Kidney tubule cell (primary cell): ENCODE data around the gene POTEH.
"Not testable (repeated sequence)": the region's sequence is repeated elsewhere in the genome, so short reads cannot be mapped to it uniquely, and the experiment has no call there.

Source experiments
- DNase-seq: peaks from one replicate; pipeline ENCODE4 v3.0.0-alpha.2; 2018; ENCODE audit warnings: low spot score

Gene POTEH

GRCh38 chr22:15689749-15690125 lies at the start of gene POTEH:
TSS of gene POTEH (plus strand) at chr22:15690026. CDS start at chr22:15690078, 52 bp downstream.
- not testable (repeated sequence) for DNase-seq

- DNase-seq, result not testable (repeated sequence)
Observed at GRCh38 chr22:15642288-15642861, 47.5 kb upstream of the POTEH start.

GRCh38 chr22:15651954-15652353 lies 37.9 kb upstream of the POTEH start:
- not testable (repeated sequence) for DNase-seq

- DNase-seq, result not testable (repeated sequence)
Observed at GRCh38 chr22:15652738-15653137, 37.1 kb upstream of the POTEH start.

- not testable (repeated sequence) for DNase-seq
Observed at GRCh38 chr22:15653241-15653640, 36.6 kb upstream of the POTEH start.

GRCh38 chr22:15661102-15661501 lies 28.7 kb upstream of the POTEH start:
- DNase-seq, result not testable (repeated sequence)

GRCh38 chr22:15664682-15665081 lies 25.1 kb upstream of the POTEH start:
- DNase-seq, result not testable (repeated sequence)

GRCh38 chr22:15665478-15665877 lies 24.3 kb upstream of the POTEH start:
- not testable (repeated sequence) for DNase-seq

- not testable (repeated sequence) for DNase-seq
Observed at GRCh38 chr22:15669430-15669829, 20.4 kb upstream of the POTEH start.

GRCh38 chr22:15679702-15680101 lies 10.1 kb upstream of the POTEH start:
- not testable (repeated sequence) for DNase-seq

GRCh38 chr22:15684115-15684514 lies 5.7 kb upstream of the POTEH start:
- DNase-seq, result not testable (repeated sequence)

- DNase-seq, result not testable (repeated sequence)
Observed at GRCh38 chr22:15684695-15685094, 5.1 kb upstream of the POTEH start.

- DNase-seq, result not testable (repeated sequence)
Observed at GRCh38 chr22:15685641-15686040, 4.2 kb upstream of the POTEH start.

GRCh38 chr22:15687086-15687485 lies 2.7 kb upstream of the POTEH start:
- not testable (repeated sequence) for DNase-seq

- DNase-seq, result not testable (repeated sequence)
Observed at GRCh38 chr22:15687676-15688075, 2.1 kb upstream of the POTEH start.

- not testable (repeated sequence) for DNase-seq
Observed at GRCh38 chr22:15688090-15688489, 1.7 kb upstream of the POTEH start.

- DNase-seq, result not testable (repeated sequence)
Observed at GRCh38 chr22:15689012-15689748, 646 bp upstream of the POTEH start.

GRCh38 chr22:15713600-15713999 lies 23.8 kb downstream of the POTEH start:
- not testable (repeated sequence) for DNase-seq

- DNase-seq, result not testable (repeated sequence)
Observed at GRCh38 chr22:15714125-15714524, 24.3 kb downstream of the POTEH start.

GRCh38 chr22:15721884-15722283 lies 32.1 kb downstream of the POTEH start:
- DNase-seq, result not testable (repeated sequence)

GRCh38 chr22:15729209-15729917 lies 39.5 kb downstream of the POTEH start:
- DNase-seq, result peak; percentile 0

- not testable (repeated sequence) for DNase-seq
Observed at GRCh38 chr22:15731023-15731422, 41.2 kb downstream of the POTEH start.

- not testable (repeated sequence) for DNase-seq
Observed at GRCh38 chr22:15734411-15734810, 44.6 kb downstream of the POTEH start.
